Activated T-helper 1 cell treated with anti-CD3 and anti-CD28 coated beads, Interleukin-12 subunit alpha, Interleukin-12 subunit beta, Interleukin-2, Interleukin-4 antibody, amounts not matched to agents 30 ng/mL and 10 ng/mL and 1 ng/mL, durations not matched to agents 14 hours and 24 hours and 36 hours (primary cell): ENCODE data around the gene MUC15. TPM values are rescaled to one million over a fixed set of nuclear protein-coding genes. Genes with fewer than 3 reads are reported as not detected.
"Not testable (repeated sequence)": the region's sequence is repeated elsewhere in the genome, so short reads cannot be mapped to it uniquely, and the experiment has no call there.

Experiments
- DNase-seq: peaks from one replicate; pipeline ENCODE4 v3.0.0; 2021; ENCODE audit warnings: low spot score
- H3K27ac Mint-ChIP-seq: one replicate; pipeline ENCODE4 v1.8.0; 2021; ENCODE audit warnings: mild to moderate bottlenecking, mixed read lengths
- H3K27me3 Mint-ChIP-seq: one replicate; pipeline ENCODE4 v1.8.0; 2022; ENCODE audit warnings: mild to moderate bottlenecking, moderate library complexity, mixed read lengths; ENCODE audit not compliant: insufficient read depth
- H3K36me3 Mint-ChIP-seq: one replicate; pipeline ENCODE4 v1.8.0; 2021; ENCODE audit warnings: low read depth, mixed read lengths
- H3K4me1 Mint-ChIP-seq: one replicate; pipeline ENCODE4 v1.8.0; 2021; ENCODE audit warnings: low read depth, mixed read lengths
- H3K4me3 Mint-ChIP-seq: one replicate; pipeline ENCODE4 v1.8.0; 2021; ENCODE audit warnings: mild to moderate bottlenecking, moderate library complexity, mixed read lengths
- H3K9me3 Mint-ChIP-seq: one replicate; pipeline ENCODE4 v1.8.0; 2021; ENCODE audit warnings: mixed read lengths
- intact Hi-C: fragments of 100-400 bp; cut with micrococcal nuclease; formaldehyde crosslinking; loops from one replicate; pipeline ENCODE4 v1.15.1; 2024
- total RNA-seq: library from RNA; stranded (reverse); gene quantifications from 2 replicates; pipeline ENCODE4 v1.2.3, GENCODE V29; 2022

Gene MUC15
- total RNA-seq = not detected in 2 replicates

GRCh38 chr11:26571861-26572654 is at the start of gene MUC15:
Gene MUC15 (minus strand): TSS chr11:26572263. CDS start chr11:26567094, 5,169 bp downstream.
- intact Hi-C loops = no loop called here
- no peaks in the 10 kb centered on the region for H3K9me3 Mint-ChIP-seq
- DNase-seq = no peak
- no peaks in the 10 kb centered on the region for H3K27me3 Mint-ChIP-seq
- no peak within 1 kb of the TSS for H3K27ac Mint-ChIP-seq
- H3K36me3 Mint-ChIP-seq = no peaks in the 10 kb centered on the region
- no peak within 1 kb of the TSS for H3K4me3 Mint-ChIP-seq
- H3K4me1 Mint-ChIP-seq = no peaks in the 10 kb centered on the region

DNA sequence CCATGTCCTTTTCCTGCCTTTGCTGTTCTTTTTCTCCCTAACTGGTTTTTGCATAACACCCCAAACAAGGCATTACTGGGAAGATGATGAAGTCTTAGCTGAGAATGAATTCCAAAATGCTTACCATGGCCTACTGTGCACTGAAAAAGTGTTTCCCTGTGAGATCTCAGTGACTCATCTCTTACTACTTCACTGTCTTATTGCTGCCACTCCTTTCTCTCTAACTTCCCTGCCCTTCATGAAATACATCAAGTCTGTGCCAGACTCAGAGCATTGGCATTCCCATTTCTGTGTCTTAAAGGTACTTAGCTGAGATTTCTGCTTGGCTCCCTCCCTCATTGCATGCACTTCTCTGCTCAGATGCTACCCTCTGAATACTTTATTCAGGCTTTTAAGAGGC is 49.1 kb upstream of the MUC15 start:
- H3K36me3 Mint-ChIP-seq = no peaks in the 10 kb centered on the region
- H3K4me1 Mint-ChIP-seq = no peaks in the 10 kb centered on the region
- no peak overlapping the region for H3K4me3 Mint-ChIP-seq
- intact Hi-C loops = no loop called here
- no peaks in the 10 kb centered on the region for H3K27me3 Mint-ChIP-seq
- no peaks in the 10 kb centered on the region for H3K9me3 Mint-ChIP-seq
- no peak for DNase-seq
- H3K27ac Mint-ChIP-seq = no peak overlapping the region

DNA sequence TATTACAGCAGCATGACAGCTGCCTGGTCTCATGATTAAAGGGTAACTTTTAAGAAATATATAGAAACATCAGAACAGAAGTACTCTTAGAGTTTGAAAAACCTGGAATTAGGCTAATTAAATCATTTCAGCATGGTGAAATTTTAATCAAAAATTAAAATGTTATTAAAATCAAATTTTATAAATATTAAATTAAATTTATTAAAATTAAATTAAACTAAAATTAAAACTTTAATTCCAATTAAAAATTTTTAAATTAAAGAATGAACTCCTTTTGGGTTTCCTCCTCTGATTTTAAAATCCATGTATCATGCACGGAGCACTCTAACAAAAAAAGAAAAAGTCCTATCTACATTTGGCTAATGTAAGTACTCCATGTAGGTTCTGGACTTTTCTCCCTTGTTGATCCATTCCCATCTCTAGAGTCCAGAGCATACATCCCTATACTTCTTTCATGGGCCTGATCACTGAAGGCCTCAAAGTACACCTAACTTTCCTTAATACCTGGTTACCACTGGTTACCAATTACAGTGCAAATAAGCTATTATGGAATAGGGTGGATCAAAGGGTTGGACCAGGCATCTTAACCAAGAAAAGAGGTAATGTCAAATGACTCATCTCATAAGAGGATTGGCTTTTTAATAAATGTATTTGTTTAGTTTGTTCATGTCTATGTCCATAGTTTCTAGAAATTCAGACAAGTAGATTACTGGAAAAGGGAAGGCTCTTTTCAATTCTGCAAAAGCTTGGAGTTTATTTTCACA is 48.4 kb upstream of the MUC15 start:
- no peak for DNase-seq
- intact Hi-C loops = no loop called here
- Mint-ChIP-seq H3K27ac (no peak overlapping the region), H3K9me3 (no peaks in the 10 kb centered on the region), H3K4me3 (no peak overlapping the region), H3K27me3 (no peaks in the 10 kb centered on the region), H3K36me3 (no peaks in the 10 kb centered on the region), H3K4me1 (no peaks in the 10 kb centered on the region)

DNA sequence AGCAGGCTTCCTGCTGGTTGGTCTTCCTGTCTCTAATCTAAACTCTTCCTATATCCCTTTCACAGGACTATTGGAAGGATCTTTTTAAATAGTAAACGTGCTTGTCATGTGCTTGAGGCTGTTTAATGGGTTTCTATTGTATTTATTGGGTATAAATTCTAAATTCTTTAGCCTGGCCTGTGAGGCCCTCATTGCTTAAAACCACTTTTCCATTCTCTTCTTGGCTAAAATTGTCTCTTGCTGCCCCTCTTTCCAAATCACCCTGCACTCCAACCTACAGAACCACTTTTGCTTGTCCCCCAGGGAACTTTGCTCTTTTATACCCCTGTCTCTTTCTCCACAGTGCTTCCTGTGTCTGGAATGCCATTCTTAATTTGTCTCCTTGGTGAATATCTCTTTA is 46.4 kb upstream of the MUC15 start:
- DNase-seq = no peak
- intact Hi-C loops = no loop called here
- no peaks in the 10 kb centered on the region for H3K9me3 Mint-ChIP-seq
- H3K4me3 Mint-ChIP-seq = no peak overlapping the region
- H3K4me1 Mint-ChIP-seq = no peaks in the 10 kb centered on the region
- H3K36me3 Mint-ChIP-seq = no peaks in the 10 kb centered on the region
- no peak overlapping the region for H3K27ac Mint-ChIP-seq
- H3K27me3 Mint-ChIP-seq = no peaks in the 10 kb centered on the region

GRCh38 chr11:26613759-26614158 is 41.7 kb upstream of the MUC15 start:
- Mint-ChIP-seq H3K9me3 (peaks cover 5% of the 10 kb centered on the region), H3K27me3 (no peaks in the 10 kb centered on the region), H3K27ac (no peak overlapping the region), H3K36me3 (no peaks in the 10 kb centered on the region), H3K4me1 (no peaks in the 10 kb centered on the region), H3K4me3 (no peak overlapping the region)
- DNase-seq = no peak
- intact Hi-C loops = no loop called here

GRCh38 chr11:26608507-26609146 is 36.6 kb upstream of the MUC15 start:
- intact Hi-C loops = no loop called here
- Mint-ChIP-seq H3K9me3 (peaks cover 18% of the 10 kb centered on the region), H3K36me3 (no peaks in the 10 kb centered on the region), H3K27ac (no peak overlapping the region), H3K27me3 (no peaks in the 10 kb centered on the region), H3K4me3 (no peak overlapping the region), H3K4me1 (no peaks in the 10 kb centered on the region)
- no peak for DNase-seq

DNA sequence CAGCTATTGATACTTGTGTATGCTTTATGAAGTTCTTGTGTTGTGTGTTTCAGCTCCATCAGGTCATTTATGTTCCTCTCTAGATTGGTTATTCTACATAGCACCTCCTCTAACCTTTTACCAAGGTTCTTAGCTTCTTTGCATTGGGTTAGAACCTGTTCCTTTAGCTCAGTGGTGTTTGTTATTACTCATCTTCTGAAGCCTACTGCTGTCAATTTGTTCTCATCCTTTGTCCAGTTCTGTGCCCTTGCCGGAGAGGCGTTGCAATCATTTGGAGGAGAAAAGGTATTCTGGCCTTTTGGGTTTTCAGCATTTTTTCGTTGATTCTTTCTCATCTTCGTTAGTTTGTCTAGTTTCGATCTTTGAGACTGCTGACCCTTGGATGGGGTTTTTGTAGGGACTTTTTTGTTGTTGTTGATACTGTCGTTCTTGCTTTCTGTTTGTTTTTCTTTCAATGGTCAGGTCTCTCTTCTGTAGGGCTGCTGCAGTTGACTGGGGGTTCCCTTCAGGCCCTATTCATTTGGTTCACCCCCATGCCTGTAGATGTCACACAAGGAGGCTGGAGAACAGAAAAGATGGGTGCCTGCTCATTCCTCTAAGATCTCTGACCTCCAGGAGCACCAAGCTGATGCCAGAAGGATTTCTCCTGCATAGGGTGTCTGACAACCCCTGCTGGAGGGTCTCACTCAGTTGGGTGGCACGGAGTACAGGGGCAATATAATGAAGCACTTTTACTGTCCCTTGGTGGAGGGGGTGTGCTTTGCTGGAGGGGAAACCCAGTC is 35.9 kb upstream of the MUC15 start:
- no peak for DNase-seq
- peaks cover 18% of the 10 kb centered on the region for H3K9me3 Mint-ChIP-seq
- H3K27me3 Mint-ChIP-seq = no peaks in the 10 kb centered on the region
- H3K36me3 Mint-ChIP-seq = no peaks in the 10 kb centered on the region
- intact Hi-C loops = no loop called here
- H3K27ac Mint-ChIP-seq = no peak overlapping the region
- no peak overlapping the region for H3K4me3 Mint-ChIP-seq
- H3K4me1 Mint-ChIP-seq = no peaks in the 10 kb centered on the region

- H3K36me3 Mint-ChIP-seq = no peaks in the 10 kb centered on the region
- H3K4me3 Mint-ChIP-seq = no peak overlapping the region
- intact Hi-C loops = no loop called here
- no peak for DNase-seq
- H3K27me3 Mint-ChIP-seq = no peaks in the 10 kb centered on the region
- H3K9me3 Mint-ChIP-seq = peaks cover 18% of the 10 kb centered on the region
- H3K4me1 Mint-ChIP-seq = no peaks in the 10 kb centered on the region
- no peak overlapping the region for H3K27ac Mint-ChIP-seq
These were observed 27.9 kb upstream of the MUC15 start for GRCh38 chr11:26599876-26600434.

DNA sequence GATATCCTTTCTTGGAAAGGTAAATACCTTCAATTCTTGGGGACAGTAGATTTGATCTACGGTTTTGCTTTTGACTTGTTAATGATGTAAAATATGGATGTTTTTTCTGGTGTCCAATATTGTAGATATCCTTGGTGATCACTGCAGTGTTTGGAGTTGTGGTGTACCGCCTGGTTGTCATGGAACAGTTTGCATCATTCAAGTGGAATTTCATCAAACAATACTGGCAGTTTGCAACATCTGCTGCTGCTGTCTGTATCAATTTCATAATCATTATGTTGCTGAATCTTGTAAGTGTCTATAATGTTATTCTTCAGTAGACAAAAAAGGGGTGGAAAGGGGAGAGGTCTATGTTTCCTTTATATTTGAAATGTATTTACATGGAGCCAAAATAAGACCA is 27.4 kb upstream of the MUC15 start:
- no peak overlapping the region for H3K27ac Mint-ChIP-seq
- DNase-seq = no peak
- H3K9me3 Mint-ChIP-seq = peaks cover 18% of the 10 kb centered on the region
- no peaks in the 10 kb centered on the region for H3K27me3 Mint-ChIP-seq
- no peak overlapping the region for H3K4me3 Mint-ChIP-seq
- intact Hi-C loops = no loop called here
- H3K4me1 Mint-ChIP-seq = no peaks in the 10 kb centered on the region
- no peaks in the 10 kb centered on the region for H3K36me3 Mint-ChIP-seq

DNA sequence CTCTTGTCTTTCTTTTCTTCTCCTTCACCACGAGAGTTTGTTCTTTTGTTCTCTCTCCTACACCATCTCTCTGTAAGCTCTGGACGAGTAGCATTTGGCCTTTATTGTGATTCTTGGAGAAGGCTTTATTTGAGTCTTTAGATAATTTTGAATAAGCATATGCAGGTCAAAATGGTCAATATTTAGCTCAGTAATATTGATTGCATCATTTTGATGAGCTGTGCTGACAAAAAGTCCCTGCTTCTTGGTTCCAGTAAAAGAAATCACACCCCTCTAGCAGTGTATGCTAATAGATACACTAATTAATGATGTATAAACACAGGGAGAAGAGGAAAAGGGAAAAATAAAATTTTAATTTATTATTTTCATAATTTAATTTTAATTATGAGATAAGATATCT is 25.8 kb upstream of the MUC15 start:
- Mint-ChIP-seq H3K4me3 (no peak overlapping the region), H3K27me3 (no peaks in the 10 kb centered on the region), H3K27ac (no peak overlapping the region), H3K9me3 (peaks cover 23% of the 10 kb centered on the region), H3K36me3 (no peaks in the 10 kb centered on the region), H3K4me1 (no peaks in the 10 kb centered on the region)
- no peak for DNase-seq
- intact Hi-C loops = no loop called here

GRCh38 chr11:26597049-26597689 is 25.1 kb upstream of the MUC15 start:
- H3K36me3 Mint-ChIP-seq, H3K4me3 Mint-ChIP-seq, intact Hi-C loops, H3K27ac Mint-ChIP-seq, DNase-seq, H3K27me3 Mint-ChIP-seq, H3K4me1 Mint-ChIP-seq: not testable (repeated sequence)
- peaks cover 23% of the 10 kb centered on the region for H3K9me3 Mint-ChIP-seq

DNA sequence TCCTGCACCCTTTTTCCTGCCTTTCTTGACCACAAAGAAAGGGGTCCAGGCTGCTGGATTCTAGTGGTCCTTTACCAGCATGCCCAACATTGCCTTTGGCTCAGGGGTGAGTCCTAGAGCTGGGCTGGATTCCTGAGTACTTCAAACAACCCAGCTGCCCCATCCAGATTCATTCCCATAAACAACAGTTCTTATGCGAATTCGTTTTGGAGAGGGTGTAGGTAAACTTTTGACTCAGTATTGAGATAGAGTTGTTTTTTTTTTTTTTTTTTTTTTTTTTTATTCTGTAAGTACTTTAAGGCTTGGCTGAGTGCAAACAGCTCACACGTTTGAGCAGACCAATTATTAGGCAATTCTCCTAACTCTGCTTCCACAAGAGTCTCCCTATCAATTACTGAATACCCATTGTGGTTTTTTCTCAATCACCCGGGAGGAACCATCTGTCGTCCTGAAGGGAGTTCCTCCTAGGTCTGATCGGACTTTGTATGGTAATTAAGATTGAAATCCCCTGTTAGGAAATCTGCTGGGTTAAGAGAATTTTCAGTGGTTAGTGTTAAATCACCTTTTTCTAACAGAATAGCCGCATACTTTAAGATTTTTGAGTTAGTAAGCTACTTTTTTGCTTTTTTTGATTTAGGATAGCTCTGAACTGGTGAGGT is 23.3 kb upstream of the MUC15 start:
- H3K4me1 Mint-ChIP-seq, H3K4me3 Mint-ChIP-seq, intact Hi-C loops, H3K27ac Mint-ChIP-seq, DNase-seq, H3K36me3 Mint-ChIP-seq, H3K27me3 Mint-ChIP-seq: not testable (repeated sequence)
- H3K9me3 Mint-ChIP-seq = peaks cover 32% of the 10 kb centered on the region
